ENCODE results near the gene LFNG.

Gene LFNG

GRCh38 chr7:2484868-2485267 is 34.7 kb upstream of the LFNG start:
- Histone ChIP-seq H3K4me2 (ENCODE audit: low read length) (no peak overlapping the region), H3K9me3 (ENCODE audit: insufficient read depth, low read length) (no peaks in the 10 kb centered on the region), H3K4me1 (ENCODE audit: low read length) (no peaks in the 10 kb centered on the region), H3K27ac (ENCODE audit: low read length) (no peak overlapping the region), H2AFZ (ENCODE audit: low read depth, low read length) (no peak overlapping the region), H4K20me1 (ENCODE audit: insufficient read depth, low read length) (no peaks in the 10 kb centered on the region), H3K36me3 (replicated peaks; ENCODE audit: low read depth, low read length) (no peaks in the 10 kb centered on the region), H3K79me2 (ENCODE audit: low read length) (no peaks in the 10 kb centered on the region), H3K27me3 (ENCODE audit: low read depth, low read length) (no peaks in the 10 kb centered on the region), H3K9ac (ENCODE audit: low read length) (no peak overlapping the region), H3K4me3 (ENCODE audit: low read length) (no peak overlapping the region)
- no peak for TF ChIP-seq EZH2phosphoT487 (IDR thresholded peaks at IDR 0.05; ENCODE audit: low read depth)
- TF ChIP-seq CTCF (IDR thresholded peaks at IDR 0.05; ENCODE audit: low read depth, low read length), result no peak

GRCh38 chr7:2487586-2488271 is 31.8 kb upstream of the LFNG start:
- H3K79me2 ChIP-seq (ENCODE audit: low read length), result no peaks in the 10 kb centered on the region
- H3K4me3 ChIP-seq (ENCODE audit: low read length), result no peak overlapping the region
- H3K27ac ChIP-seq (ENCODE audit: low read length), result no peak overlapping the region
- H3K9me3 ChIP-seq (ENCODE audit: insufficient read depth, low read length), result no peaks in the 10 kb centered on the region
- TF ChIP-seq CTCF (IDR thresholded peaks at IDR 0.05; ENCODE audit: low read depth, low read length) (no peak), EZH2phosphoT487 (IDR thresholded peaks at IDR 0.05; ENCODE audit: low read depth) (no peak)
- no peaks in the 10 kb centered on the region for H4K20me1 ChIP-seq (ENCODE audit: insufficient read depth, low read length)
- H3K36me3 ChIP-seq (replicated peaks; ENCODE audit: low read depth, low read length), result no peaks in the 10 kb centered on the region
- H3K4me2 ChIP-seq (ENCODE audit: low read length), result no peak overlapping the region
- H3K4me1 ChIP-seq (ENCODE audit: low read length), result no peaks in the 10 kb centered on the region
- H3K27me3 ChIP-seq (ENCODE audit: low read depth, low read length), result no peaks in the 10 kb centered on the region
- no peak overlapping the region for H3K9ac ChIP-seq (ENCODE audit: low read length)
- no peak overlapping the region for H2AFZ ChIP-seq (ENCODE audit: low read depth, low read length)

- Histone ChIP-seq H3K4me1 (ENCODE audit: low read length) (no peaks in the 10 kb centered on the region), H3K27ac (ENCODE audit: low read length) (no peak overlapping the region), H3K9me3 (ENCODE audit: insufficient read depth, low read length) (no peaks in the 10 kb centered on the region), H3K79me2 (ENCODE audit: low read length) (no peaks in the 10 kb centered on the region), H3K4me2 (ENCODE audit: low read length) (no peak overlapping the region), H3K36me3 (replicated peaks; ENCODE audit: low read depth, low read length) (no peaks in the 10 kb centered on the region), H4K20me1 (ENCODE audit: insufficient read depth, low read length) (no peaks in the 10 kb centered on the region), H3K9ac (ENCODE audit: low read length) (no peak overlapping the region), H3K27me3 (ENCODE audit: low read depth, low read length) (no peaks in the 10 kb centered on the region), H2AFZ (ENCODE audit: low read depth, low read length) (no peak overlapping the region), H3K4me3 (ENCODE audit: low read length) (no peak overlapping the region)
- TF ChIP-seq EZH2phosphoT487 (IDR thresholded peaks at IDR 0.05; ENCODE audit: low read depth), result no peak
- TF ChIP-seq CTCF (IDR thresholded peaks at IDR 0.05; ENCODE audit: low read depth, low read length), result no peak
Measured at GRCh38 chr7:2488272-2488645, 31.3 kb upstream of the LFNG start.

GRCh38 chr7:2488681-2489080 is 30.9 kb upstream of the LFNG start:
- TF ChIP-seq EZH2phosphoT487 (IDR thresholded peaks at IDR 0.05; ENCODE audit: low read depth) (no peak), CTCF (IDR thresholded peaks at IDR 0.05; ENCODE audit: low read depth, low read length) (no peak)
- H3K4me3 ChIP-seq (ENCODE audit: low read length), result no peak overlapping the region
- H3K79me2 ChIP-seq (ENCODE audit: low read length), result no peaks in the 10 kb centered on the region
- H3K4me1 ChIP-seq (ENCODE audit: low read length), result no peaks in the 10 kb centered on the region
- no peak overlapping the region for H3K4me2 ChIP-seq (ENCODE audit: low read length)
- H3K36me3 ChIP-seq (replicated peaks; ENCODE audit: low read depth, low read length), result no peaks in the 10 kb centered on the region
- no peak overlapping the region for H3K9ac ChIP-seq (ENCODE audit: low read length)
- no peak overlapping the region for H3K27ac ChIP-seq (ENCODE audit: low read length)
- no peaks in the 10 kb centered on the region for H4K20me1 ChIP-seq (ENCODE audit: insufficient read depth, low read length)
- no peak overlapping the region for H2AFZ ChIP-seq (ENCODE audit: low read depth, low read length)
- H3K9me3 ChIP-seq (ENCODE audit: insufficient read depth, low read length), result no peaks in the 10 kb centered on the region
- no peaks in the 10 kb centered on the region for H3K27me3 ChIP-seq (ENCODE audit: low read depth, low read length)
